ENCODE measurements around the gene IPO8. TPM values are rescaled to one million over a fixed set of nuclear protein-coding genes. Genes with fewer than 3 reads are reported as not detected.

The IPO8 gene
- total and polyA plus RNA-seq, 4 donors: 6.7 to 52.7 (median 33.0) TPM

GRCh38 chr12:30692470-30692869 is 3.2 kb downstream of the IPO8 start:
- ATAC-seq (ENCODE audit: insufficient read depth, low FRiP score): no peak
- H3K9ac ChIP-seq (ENCODE audit: insufficient read depth in 1 of 2, low read length in 2 of 2): no peak overlapping the region
- H3K9me3 ChIP-seq (ENCODE audit: control insufficient read depth in 4 of 4, insufficient read depth in 3 of 4, low read length in 3 of 4): no peaks in the 10 kb centered on the region
- peaks cover 0 to 6% (median 1%) of the 10 kb centered on the region in 4 donors for H3K36me3 ChIP-seq (ENCODE audit: control insufficient read depth in 4 of 4, insufficient read depth in 4 of 4, low read length in 4 of 4)
- H3K27ac ChIP-seq (ENCODE audit: low read depth in 1 of 2, low read length in 1 of 2): no peak overlapping the region
- TF ChIP-seq, protein P1, sequence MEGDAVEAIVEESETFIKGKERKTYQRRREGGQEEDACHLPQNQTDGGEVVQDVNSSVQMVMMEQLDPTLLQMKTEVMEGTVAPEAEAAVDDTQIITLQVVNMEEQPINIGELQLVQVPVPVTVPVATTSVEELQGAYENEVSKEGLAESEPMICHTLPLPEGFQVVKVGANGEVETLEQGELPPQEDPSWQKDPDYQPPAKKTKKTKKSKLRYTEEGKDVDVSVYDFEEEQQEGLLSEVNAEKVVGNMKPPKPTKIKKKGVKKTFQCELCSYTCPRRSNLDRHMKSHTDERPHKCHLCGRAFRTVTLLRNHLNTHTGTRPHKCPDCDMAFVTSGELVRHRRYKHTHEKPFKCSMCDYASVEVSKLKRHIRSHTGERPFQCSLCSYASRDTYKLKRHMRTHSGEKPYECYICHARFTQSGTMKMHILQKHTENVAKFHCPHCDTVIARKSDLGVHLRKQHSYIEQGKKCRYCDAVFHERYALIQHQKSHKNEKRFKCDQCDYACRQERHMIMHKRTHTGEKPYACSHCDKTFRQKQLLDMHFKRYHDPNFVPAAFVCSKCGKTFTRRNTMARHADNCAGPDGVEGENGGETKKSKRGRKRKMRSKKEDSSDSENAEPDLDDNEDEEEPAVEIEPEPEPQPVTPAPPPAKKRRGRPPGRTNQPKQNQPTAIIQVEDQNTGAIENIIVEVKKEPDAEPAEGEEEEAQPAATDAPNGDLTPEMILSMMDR (IDR thresholded peaks at IDR 0.05; ENCODE audit: control extremely low read depth, extremely low read depth): no peak
- no peak for DNase-seq
- no peak overlapping the region for H3K4me3 ChIP-seq
- H3K4me1 ChIP-seq (ENCODE audit: control insufficient read depth in 5 of 5, insufficient read depth in 5 of 5, low read length in 5 of 5): peaks cover 0 to 23% (median 10%) of the 10 kb centered on the region in 5 donors
- WGBS, 2 donors: 61 to 70% methylated on average over 5 of the region's 5 CpGs
- no peaks in the 10 kb centered on the region for H3K27me3 ChIP-seq (ENCODE audit: control insufficient read depth in 3 of 3, insufficient read depth in 3 of 3, low read length in 2 of 3)

GRCh38 chr12:30691122-30691879 is 4.4 kb downstream of the IPO8 start:
- TF ChIP-seq, protein P1 (IDR thresholded peaks at IDR 0.05; ENCODE audit: control extremely low read depth, extremely low read depth): no peak
- Histone ChIP-seq H3K4me3 (no peak overlapping the region), H3K27me3 (ENCODE audit: control insufficient read depth in 3 of 3, insufficient read depth in 3 of 3, low read length in 2 of 3) (no peaks in the 10 kb centered on the region), H3K36me3 (ENCODE audit: control insufficient read depth in 4 of 4, insufficient read depth in 4 of 4, low read length in 4 of 4) (peaks cover 0 to 6% (median 1%) of the 10 kb centered on the region in 4 donors), H3K9ac (ENCODE audit: insufficient read depth in 1 of 2, low read length in 2 of 2) (no peak overlapping the region), H3K4me1 (ENCODE audit: control insufficient read depth in 5 of 5, insufficient read depth in 5 of 5, low read length in 5 of 5) (peaks cover 0 to 25% (median 10%) of the 10 kb centered on the region in 5 donors), H3K27ac (ENCODE audit: low read depth in 1 of 2, low read length in 1 of 2) (peak overlapping the region in 1 of 2 donors; percentile 77), H3K9me3 (ENCODE audit: control insufficient read depth in 4 of 4, insufficient read depth in 3 of 4, low read length in 3 of 4) (no peaks in the 10 kb centered on the region)
- no peak for DNase-seq
- no peak for ATAC-seq (ENCODE audit: insufficient read depth, low FRiP score)
- 83 to 85% methylated on average over 4 of the region's 4 CpGs for WGBS, 2 donors

GRCh38 chr12:30687265-30687986 is 8.2 kb downstream of the IPO8 start:
- no peak for ATAC-seq (ENCODE audit: insufficient read depth, low FRiP score)
- TF ChIP-seq, protein P1 (IDR thresholded peaks at IDR 0.05; ENCODE audit: control extremely low read depth, extremely low read depth): no peak
- H3K9me3 ChIP-seq (ENCODE audit: control insufficient read depth in 4 of 4, insufficient read depth in 3 of 4, low read length in 3 of 4): no peaks in the 10 kb centered on the region

More at GRCh38 chr12:30687265-30687986, 8.2 kb downstream of the IPO8 start:
- DNase-seq: no peak
- 84 to 87% methylated on average over 2 of the region's 2 CpGs for WGBS, 2 donors
- no peak overlapping the region for H3K4me3 ChIP-seq
- no peak overlapping the region for H3K27ac ChIP-seq (ENCODE audit: low read depth in 1 of 2, low read length in 1 of 2)
- H3K36me3 ChIP-seq (ENCODE audit: control insufficient read depth in 4 of 4, insufficient read depth in 4 of 4, low read length in 4 of 4): peaks cover 0 to 7% (median 4%) of the 10 kb centered on the region in 4 donors
- no peak overlapping the region for H3K9ac ChIP-seq (ENCODE audit: insufficient read depth in 1 of 2, low read length in 2 of 2)
- peaks cover 0 to 6% (median 0%) of the 10 kb centered on the region in 5 donors for H3K4me1 ChIP-seq (ENCODE audit: control insufficient read depth in 5 of 5, insufficient read depth in 5 of 5, low read length in 5 of 5)
- no peaks in the 10 kb centered on the region for H3K27me3 ChIP-seq (ENCODE audit: control insufficient read depth in 3 of 3, insufficient read depth in 3 of 3, low read length in 2 of 3)

Measured in lung (tissue), 12 donors.